CD4-positive, alpha-beta T cell (primary cell): ENCODE results near the gene CCNI. TPM values are rescaled to one million over a fixed set of nuclear protein-coding genes. Genes with fewer than 3 reads are reported as not detected.

ENCODE experiments used
- ATAC-seq: fragments of 200-7000 bp; cut with Tn5 transposase; one replicate; pipeline ENCODE4 v1.10.0; 2022; ENCODE audit warnings: mild to moderate bottlenecking; ENCODE audit not compliant: poor library complexity
- CTCF ChIA-PET: fragments of 350-600 bp; sonication (Branson Sonifier 250); formaldehyde crosslinking; loops from one replicate; lab custom pipeline; 2021; ENCODE audit warnings: antibody characterized with exemption, inconsistent platforms; lab: Charles Lee
- POLR2A ChIA-PET: fragments of 350-600 bp; sonication (Branson Sonifier 250); formaldehyde crosslinking; loops from one replicate; lab custom pipeline; 2021; ENCODE audit warnings: antibody characterized with exemption, inconsistent platforms; lab: Charles Lee
- DNase-seq, 14 experiments: peaks; one replicate each; pipeline ENCODE4 v3.0.0-alpha.2; 2013 to 2020; ENCODE audit warnings: mixed read lengths in 2 of 14
- H3K27ac ChIP-seq, 2 donors: one replicate each; pipeline versions ENCODE4 v1.5.1 to v1.7.0; 2013; ENCODE audit warnings: low read length in 2 of 2, low read depth in 1 of 2, mild to moderate bottlenecking in 1 of 2
- H3K27me3 ChIP-seq, 2 experiments: 1 replicate in 1 of 2; 2 replicates in 1 of 2; pipeline versions ENCODE4 v1.6.1 to v1.7.0; 2013; ENCODE audit warnings: low read length in 2 of 2, control low read depth in 1 of 2, mild to moderate bottlenecking in 1 of 2, moderate library complexity in 1 of 2; ENCODE audit not compliant: insufficient read depth in 2 of 2, control insufficient read depth in 1 of 2
- H3K36me3 ChIP-seq: one replicate; pipeline ENCODE4 v1.6.1; 2013; ENCODE audit warnings: low read length, control low read depth; ENCODE audit not compliant: insufficient read depth
- H3K4me1 ChIP-seq: one replicate; pipeline ENCODE4 v1.6.1; 2013; ENCODE audit warnings: low read length, control low read depth; ENCODE audit not compliant: insufficient read depth
- H3K4me3 ChIP-seq: one replicate; pipeline ENCODE4 v1.5.1; 2013; ENCODE audit warnings: mild to moderate bottlenecking, low read length, moderate library complexity
- H3K9me3 ChIP-seq, 2 experiments: 1 replicate in 1 of 2; 2 replicates in 1 of 2; pipeline versions ENCODE4 v1.6.1 to v1.7.0; 2013; ENCODE audit warnings: low read length in 2 of 2, mild to moderate bottlenecking in 2 of 2, control low read depth in 1 of 2, moderate library complexity in 1 of 2; ENCODE audit not compliant: control insufficient read depth in 1 of 2, insufficient read depth in 1 of 2
- H3K27ac Mint-ChIP-seq: one replicate; pipeline ENCODE4 v1.8.0; 2020; ENCODE audit warnings: mixed read lengths
- H3K27me3 Mint-ChIP-seq: one replicate; pipeline ENCODE4 v1.8.0; 2021; ENCODE audit warnings: mixed read lengths
- H3K36me3 Mint-ChIP-seq: one replicate; pipeline ENCODE4 v1.8.0; 2021; ENCODE audit warnings: low read depth, mixed read lengths
- H3K4me1 Mint-ChIP-seq: one replicate; pipeline ENCODE4 v1.8.0; 2021; ENCODE audit warnings: low read depth, mixed read lengths
- H3K4me3 Mint-ChIP-seq: one replicate; pipeline ENCODE4 v1.8.0; 2020; ENCODE audit warnings: mild to moderate bottlenecking, mixed read lengths
- H3K9me3 Mint-ChIP-seq: one replicate; pipeline ENCODE4 v1.8.0; 2020; ENCODE audit warnings: mixed read lengths
- CTCF ChIP-seq: fragments of 200-600 bp; IDR thresholded peaks from one replicate; pipeline ENCODE4 v1.8.0; 2022; ENCODE audit warnings: antibody characterized with exemption, mild to moderate bottlenecking
- intact Hi-C, 2 experiments: fragments of 100-400 bp; cut with DNase I in 1 of 2; cut with micrococcal nuclease in 1 of 2; formaldehyde crosslinking; loops; one replicate each; pipeline versions ENCODE4 v1.15.1 to v1.9.0; 2023 to 2025; cut with DNase I, micrococcal nuclease
- total RNA-seq, 174 experiments: library from RNA in 2 of 174; stranded (reverse) in 2 of 174; gene quantifications; one replicate each; pipeline ENCODE4 v1.2.3 and lab custom pipeline; 2021 to 2026

The CCNI gene
- total RNA-seq, 2 experiments from 2014 or later = 385 to 418 TPM

GRCh38 chr4:77050962-77051361, 24.8 kb downstream of the CCNI start:
- H3K27ac Mint-ChIP-seq = no peak overlapping the region
- Histone ChIP-seq H3K27ac (no peak overlapping the region), H3K4me1 (no peaks in the 10 kb centered on the region), H3K36me3 (peaks cover 86% of the 10 kb centered on the region), H3K9me3 (no peaks in the 10 kb centered on the region), H3K27me3 (no peaks in the 10 kb centered on the region), H3K4me3 (no peak overlapping the region)
- ChIA-PET POLR2A (interaction anchor here (0.6 kb wide), 1 partner anchor 11 kb away, joined by 3 read pairs; no protein-coding TSS in a partner anchor), CTCF (interaction anchor here (2.9 kb wide), 1 partner anchor 152 kb away, joined by 9 read pairs; no protein-coding TSS in a partner anchor)
- peaks cover 20% of the 10 kb centered on the region for H3K4me1 Mint-ChIP-seq
- H3K4me3 Mint-ChIP-seq = no peak overlapping the region
- no peak for ATAC-seq
- no peak for DNase-seq
- intact Hi-C loops = loop anchor here in 1 of 2 experiments (1.0 to 5.0 kb wide), 2 partner anchors 106 to 154 kb away; partner anchors contain the start of gene CCNG2
- no peaks in the 10 kb centered on the region for H3K9me3 Mint-ChIP-seq
- no peaks in the 10 kb centered on the region for H3K27me3 Mint-ChIP-seq
- TF ChIP-seq CTCF = no peak
- peaks cover 94% of the 10 kb centered on the region for H3K36me3 Mint-ChIP-seq

DNA sequence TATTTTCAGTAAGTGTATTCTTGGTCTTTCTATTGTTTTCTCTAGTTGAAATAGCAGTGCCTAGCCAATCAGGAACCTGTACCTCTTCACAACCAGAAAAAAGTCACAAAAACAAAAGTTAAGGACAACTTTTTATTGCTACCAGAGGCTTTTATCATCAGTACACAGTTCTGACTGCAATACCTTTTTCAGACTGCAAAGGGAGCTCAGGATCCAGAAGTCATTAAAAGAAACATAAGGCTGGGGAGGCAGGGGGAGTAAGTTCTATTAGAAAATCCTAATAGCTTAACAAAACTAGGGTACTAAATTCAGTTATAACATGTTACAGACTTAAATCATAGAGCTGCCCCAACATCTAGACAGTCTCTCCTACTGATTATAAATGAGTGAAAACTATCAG, 28.8 kb downstream of the CCNI start:
- peak overlapping the region; percentile 67 for H3K27ac Mint-ChIP-seq

GRCh38 chr4:77045490-77045889, 30.3 kb downstream of the CCNI start:
- POLR2A ChIA-PET = interaction anchor here (0.7 to 1.2 kb wide), 7 partner anchors 13 to 154 kb away, joined by 3 to 6 read pairs (median 3); partner anchors contain the start of genes SEPTIN11 and SOWAHB
- Mint-ChIP-seq H3K36me3 (peaks cover 45% of the 10 kb centered on the region), H3K9me3 (no peaks in the 10 kb centered on the region), H3K4me1 (peaks cover 29% of the 10 kb centered on the region), H3K27ac (peak overlapping the region; percentile 1), H3K4me3 (no peak overlapping the region), H3K27me3 (no peaks in the 10 kb centered on the region)
- no peak overlapping the region for H3K27ac ChIP-seq
- no peaks in the 10 kb centered on the region for H3K27me3 ChIP-seq
- no peak for ATAC-seq
- H3K4me1 ChIP-seq = no peaks in the 10 kb centered on the region
- no peak overlapping the region for H3K4me3 ChIP-seq
- CTCF ChIA-PET = interaction anchor here (0.7 to 1.6 kb wide), 8 partner anchors 11 to 251 kb away, joined by 3 to 8 read pairs (median 4); no protein-coding TSS in a partner anchor
- TF ChIP-seq CTCF = no peak
- intact Hi-C loops = loop anchor here (2.0 to 10.0 kb wide), 7 partner anchors 37 to 611 kb away; partner anchors contain the start of genes CCNG2 (in 1 of the 2), SEPTIN11 (in 1 of the 2) and SHROOM3 (in 1 of the 2)
- peaks cover 35% of the 10 kb centered on the region for H3K36me3 ChIP-seq
- no peaks in the 10 kb centered on the region for H3K9me3 ChIP-seq
- no peak for DNase-seq

More for the DNA sequence above, 28.8 kb downstream of the CCNI start:
- Histone ChIP-seq H3K9me3 (no peaks in the 10 kb centered on the region), H3K36me3 (peaks cover 51% of the 10 kb centered on the region), H3K4me1 (no peaks in the 10 kb centered on the region), H3K4me3 (no peak overlapping the region), H3K27ac (no peak overlapping the region), H3K27me3 (no peaks in the 10 kb centered on the region)
- peaks cover 25% of the 10 kb centered on the region for H3K4me1 Mint-ChIP-seq
- DNase-seq (peak in 2 of 14 experiments; percentile 42 to 45), ATAC-seq (peak; percentile 73)
- TF ChIP-seq CTCF = no peak
- intact Hi-C loops = loop anchor here (1.0 to 10.0 kb wide), 7 partner anchors 35 to 612 kb away; partner anchors contain the start of genes CCNG2 (in 1 of the 2) and SHROOM3 (in 1 of the 2)
- no peaks in the 10 kb centered on the region for H3K9me3 Mint-ChIP-seq
- ChIA-PET CTCF (interaction anchor here (0.9 to 2.1 kb wide), 3 partner anchors 52 to 156 kb away, joined by 3 to 11 read pairs (median 4); no protein-coding TSS in a partner anchor), POLR2A (interaction anchor here (1.0 to 1.3 kb wide), 3 partner anchors 10 to 156 kb away, joined by 3 to 5 read pairs (median 3); no protein-coding TSS in a partner anchor)
- peaks cover 59% of the 10 kb centered on the region for H3K36me3 Mint-ChIP-seq
- no peaks in the 10 kb centered on the region for H3K27me3 Mint-ChIP-seq
- H3K4me3 Mint-ChIP-seq = no peak overlapping the region
